ENCODE measurements around the gene BST2.
A peak's percentile ranks its signal among the peaks of the same experiment; 100 is the strongest.

The BST2 gene

GRCh38 chr19:17405250-17406045 lies at the start of gene BST2:
TSS of gene BST2 (minus strand) at chr19:17405630. CDS start at chr19:17405575, 55 bp downstream.
- H3K4me3 ChIP-seq (ENCODE audit: control insufficient read depth, low read depth, low read length), result no peak within 1 kb of the TSS
- no peak for TF ChIP-seq CTCF (IDR thresholded peaks at IDR 0.05; ENCODE audit: control insufficient read depth, insufficient read depth, low read depth, low read length, missing control alignments)
- DNase-seq (ENCODE audit: low read depth), result no peak

DNA sequence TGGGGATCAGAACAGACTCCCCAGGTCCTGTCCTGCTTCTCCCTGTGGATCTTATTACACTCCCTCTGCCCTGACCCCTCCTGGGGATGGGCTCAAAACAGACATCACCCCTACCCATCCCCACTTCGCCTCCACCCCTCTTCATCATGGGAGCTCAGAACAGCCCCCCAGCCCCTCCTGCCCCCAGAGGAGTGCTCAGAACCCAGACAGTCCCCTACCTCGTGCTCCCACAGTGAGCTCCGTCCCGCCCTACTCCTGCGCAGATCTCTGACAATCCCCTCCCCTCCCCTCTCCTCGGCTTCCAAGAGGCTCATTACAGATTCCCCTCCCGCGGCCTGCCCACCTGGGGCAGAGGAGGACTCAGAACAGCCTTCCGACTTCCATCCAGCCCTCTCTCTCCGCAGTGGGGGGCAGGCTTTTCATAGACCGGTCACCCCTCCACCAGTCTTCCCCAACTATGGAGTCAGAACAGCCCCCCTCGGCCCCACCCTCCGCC lies 49.2 kb upstream of the BST2 start:
- DNase-seq (ENCODE audit: low read depth), result no peak
- H3K4me3 ChIP-seq (ENCODE audit: control insufficient read depth, low read depth, low read length), result no peak overlapping the region
- no peak for TF ChIP-seq CTCF (IDR thresholded peaks at IDR 0.05; ENCODE audit: control insufficient read depth, insufficient read depth, low read depth, low read length, missing control alignments)

DNA sequence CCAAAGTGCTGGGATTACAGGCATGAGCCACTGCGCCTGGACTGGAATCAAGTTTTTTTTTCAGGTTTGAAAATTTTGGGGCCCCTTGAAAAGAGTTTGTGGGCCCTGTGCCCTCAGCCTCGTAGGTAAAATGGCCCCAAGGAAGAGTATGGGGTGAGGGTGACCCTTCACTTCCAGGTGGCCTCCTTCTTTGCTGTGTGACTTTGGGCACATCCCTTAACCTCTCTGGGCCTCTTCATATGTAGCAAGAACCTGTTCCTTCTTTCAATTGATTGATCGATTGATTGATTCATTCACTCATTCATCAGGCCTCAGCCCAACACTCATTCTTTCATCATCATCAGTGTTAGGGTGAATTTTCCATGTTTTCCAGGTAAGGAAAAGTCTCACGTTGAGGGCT lies 46.4 kb upstream of the BST2 start:
- no peak for DNase-seq (ENCODE audit: low read depth)
- TF ChIP-seq CTCF (IDR thresholded peaks at IDR 0.05; ENCODE audit: control insufficient read depth, insufficient read depth, low read depth, low read length, missing control alignments), result no peak
- no peak overlapping the region for H3K4me3 ChIP-seq (ENCODE audit: control insufficient read depth, low read depth, low read length)

- no peak for DNase-seq (ENCODE audit: low read depth)
- H3K4me3 ChIP-seq (ENCODE audit: control insufficient read depth, low read depth, low read length), result no peak overlapping the region
- no peak for TF ChIP-seq CTCF (IDR thresholded peaks at IDR 0.05; ENCODE audit: control insufficient read depth, insufficient read depth, low read depth, low read length, missing control alignments)
Observed at GRCh38 chr19:17450264-17451075, 45.0 kb upstream of the BST2 start.

DNA sequence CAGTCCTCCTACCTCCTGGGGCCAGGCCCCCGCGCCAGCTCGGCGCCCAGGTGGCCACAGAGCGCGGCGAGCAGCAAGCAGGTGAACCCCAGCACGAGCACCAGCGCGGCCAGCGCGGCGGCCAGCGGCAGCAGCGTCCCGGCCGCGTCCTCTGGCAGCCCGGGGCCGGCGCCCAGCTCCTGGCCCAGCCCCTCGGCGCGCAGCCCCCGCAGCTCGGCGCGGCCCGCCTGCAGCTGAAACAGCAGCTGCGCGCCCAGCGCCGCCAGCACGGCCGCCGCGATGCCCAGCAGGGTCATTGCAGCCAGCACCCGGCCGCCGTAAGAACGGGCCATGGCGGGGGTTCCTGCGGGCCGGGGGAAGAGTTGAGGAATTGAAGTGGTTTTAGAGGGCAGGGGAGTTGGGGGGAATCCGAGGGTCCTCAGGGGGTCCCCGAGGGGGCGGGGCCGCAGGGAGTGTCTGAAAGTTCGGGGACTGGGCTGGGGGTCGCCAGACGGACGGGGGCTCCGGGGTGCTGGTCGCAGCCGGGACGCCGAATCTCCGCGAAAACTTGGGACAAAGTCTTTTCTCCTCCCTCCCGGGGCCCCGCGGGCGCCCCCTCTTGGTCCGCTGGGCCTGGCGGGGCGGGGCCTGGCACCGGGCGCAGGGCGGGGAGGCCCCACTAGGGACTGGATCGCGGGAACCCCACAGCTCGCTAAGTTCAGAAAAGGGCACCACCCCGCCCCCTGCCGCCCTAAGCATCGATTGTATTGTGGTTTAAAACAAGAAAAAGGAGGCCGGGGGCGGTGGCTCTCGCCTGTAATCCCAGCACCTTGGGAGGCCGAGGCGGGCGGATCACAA lies 42.9 kb upstream of the BST2 start, which contains the start of gene TMEM221:
Gene TMEM221, minus strand, starts transcription at position 538 of the 837 bp plus-strand sequence. Its CDS starts 206 bp downstream, at position 332.
- peak; percentile 57 for TF ChIP-seq CTCF (IDR thresholded peaks at IDR 0.05; ENCODE audit: control insufficient read depth, insufficient read depth, low read depth, low read length, missing control alignments)
- DNase-seq (ENCODE audit: low read depth), result no peak

DNA sequence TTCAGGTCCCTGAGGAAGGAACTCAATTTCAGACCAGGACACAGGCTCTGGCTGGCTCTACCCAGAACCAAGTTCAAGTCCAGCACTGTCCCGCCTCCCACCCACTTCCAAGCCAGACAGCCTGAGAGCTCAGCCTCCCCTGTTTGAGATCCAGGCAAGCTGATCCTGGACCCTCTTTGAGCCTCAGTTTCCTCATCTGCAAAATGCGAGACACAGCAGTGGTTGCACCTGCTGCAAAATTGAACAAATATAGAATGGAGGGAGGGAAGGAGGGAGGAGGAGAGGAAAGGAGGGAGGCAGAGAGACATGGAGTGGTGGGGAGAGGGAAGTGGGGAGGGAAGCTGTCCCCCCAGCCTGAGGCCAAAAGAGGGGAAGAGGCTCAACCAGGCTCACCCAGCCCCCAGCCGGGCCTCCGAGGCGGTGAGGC lies 42.3 kb upstream of the BST2 start:
- no peak for DNase-seq (ENCODE audit: low read depth)
- no peak for TF ChIP-seq CTCF (IDR thresholded peaks at IDR 0.05; ENCODE audit: control insufficient read depth, insufficient read depth, low read depth, low read length, missing control alignments)
- no peak overlapping the region for H3K4me3 ChIP-seq (ENCODE audit: control insufficient read depth, low read depth, low read length)

More for the DNA sequence above, 42.9 kb upstream of the BST2 start, which contains the start of gene TMEM221:
- H3K4me3 ChIP-seq (ENCODE audit: control insufficient read depth, low read depth, low read length), result peak within 1 kb of the TSS; percentile 41

Data from AG09309 (cell line).